Chondrocyte (in vitro differentiated cells): ENCODE results near the gene PRSS50. TPM values are rescaled to one million over a fixed set of nuclear protein-coding genes. Genes with fewer than 3 reads are reported as not detected.

Experiments
- DNase-seq: peaks from one replicate; pipeline ENCODE4 v3.0.0; 2021; ENCODE audit warnings: mixed read lengths, low spot score
- H3K27ac Mint-ChIP-seq: one replicate; pipeline ENCODE4 v1.8.0; 2021; ENCODE audit warnings: mild to moderate bottlenecking, moderate library complexity, mixed read lengths; ENCODE audit not compliant: unreplicated experiment
- H3K27me3 Mint-ChIP-seq: 2 replicates; pipeline ENCODE4 v1.8.0; 2021; ENCODE audit warnings: low read depth, mixed read lengths
- H3K36me3 Mint-ChIP-seq: 2 replicates; pipeline ENCODE4 v1.8.0; 2021; ENCODE audit warnings: low read depth, mixed read lengths
- H3K4me1 Mint-ChIP-seq: 2 replicates; pipeline ENCODE4 v1.8.0; 2021; ENCODE audit warnings: low read depth, mild to moderate bottlenecking, mixed read lengths
- H3K4me3 Mint-ChIP-seq: one replicate; pipeline ENCODE4 v1.8.0; 2021; ENCODE audit warnings: mild to moderate bottlenecking, moderate library complexity, mixed read lengths; ENCODE audit not compliant: unreplicated experiment
- H3K9me3 Mint-ChIP-seq: 2 replicates; pipeline ENCODE4 v1.8.0; 2021; ENCODE audit warnings: low read depth, mixed read lengths
- CTCF ChIP-seq: fragments of 200-600 bp; sonication (generic); IDR thresholded peaks from 2 replicates; pipeline ENCODE4 v1.5.0; 2021; ENCODE audit warnings: antibody characterized with exemption, mild to moderate bottlenecking, moderate library complexity
- total RNA-seq: library from RNA; stranded (reverse); gene quantifications from 3 replicates; pipeline ENCODE4 v1.2.1, GENCODE V29; 2021

PRSS50 gene
- total RNA-seq, 1 donor from 2014 or later: not detected

- Mint-ChIP-seq H3K4me3 (no peak overlapping the region), H3K27ac (no peak overlapping the region), H3K27me3 (peaks cover 5% of the 10 kb centered on the region), H3K9me3 (no peaks in the 10 kb centered on the region), H3K36me3 (no peaks in the 10 kb centered on the region), H3K4me1 (peaks cover 8% of the 10 kb centered on the region)
- DNase-seq: peak; percentile 79
- no peak for TF ChIP-seq CTCF
These were observed 52.5 kb downstream of the PRSS50 start for GRCh38 chr3:46664971-46665762.

GRCh38 chr3:46664188-46664970, 53.3 kb downstream of the PRSS50 start:
- peak; percentile 59 for DNase-seq
- H3K4me1 Mint-ChIP-seq: peaks cover 16% of the 10 kb centered on the region
- H3K9me3 Mint-ChIP-seq: no peaks in the 10 kb centered on the region
- no peak for TF ChIP-seq CTCF
- no peak overlapping the region for H3K27ac Mint-ChIP-seq
- H3K4me3 Mint-ChIP-seq: no peak overlapping the region
- no peaks in the 10 kb centered on the region for H3K36me3 Mint-ChIP-seq
- H3K27me3 Mint-ChIP-seq: peaks cover 5% of the 10 kb centered on the region

GRCh38 chr3:46663591-46664135, 54.0 kb downstream of the PRSS50 start:
- peak; percentile 32 for TF ChIP-seq CTCF

GRCh38 chr3:46662771-46663551, 54.7 kb downstream of the PRSS50 start:
- Mint-ChIP-seq H3K9me3 (no peaks in the 10 kb centered on the region), H3K27ac (no peak overlapping the region), H3K36me3 (no peaks in the 10 kb centered on the region), H3K4me1 (peaks cover 20% of the 10 kb centered on the region), H3K4me3 (no peak overlapping the region), H3K27me3 (peaks cover 5% of the 10 kb centered on the region)
- TF ChIP-seq CTCF: no peak
- DNase-seq: no peak

More at GRCh38 chr3:46663591-46664135, 54.0 kb downstream of the PRSS50 start:
- Mint-ChIP-seq H3K27me3 (peaks cover 5% of the 10 kb centered on the region), H3K9me3 (no peaks in the 10 kb centered on the region), H3K36me3 (no peaks in the 10 kb centered on the region), H3K27ac (no peak overlapping the region), H3K4me1 (peaks cover 20% of the 10 kb centered on the region), H3K4me3 (no peak overlapping the region)
- peak; percentile 67 for DNase-seq

Other genes with a start within 250 kb of the PRSS50 start
- gene RTP3, start 219.9 kb downstream of the PRSS50 start, total RNA-seq: not detected in 3 replicates
- 0.46 to 2.2 TPM (median 1.9 TPM) in 3 replicates for gene LRRC2, start 151.6 kb downstream of the PRSS50 start, total RNA-seq
- gene FAM240A, start 105.3 kb downstream of the PRSS50 start, total RNA-seq: not detected in 3 replicates
- gene ALS2CL, start 24.2 kb downstream of the PRSS50 start, total RNA-seq: 1.4 to 5.2 TPM (median 3.6 TPM) in 3 replicates
- gene TMIE, start 16.5 kb downstream of the PRSS50 start, total RNA-seq: 0.25 TPM in 1 of 3 replicates, not detected in the others
- gene MYL3, start 145.6 kb upstream of the PRSS50 start, total RNA-seq: 0.22 to 0.82 TPM in 2 of 3 replicates, not detected in the other
- gene PTH1R, start 159.9 kb upstream of the PRSS50 start, total RNA-seq: 2.4 to 6.3 TPM (median 3.1 TPM) in 3 replicates